ENCODE data around the gene OR10K2.
"Not testable (repeated sequence)": the region's sequence is repeated elsewhere in the genome, so short reads cannot be mapped to it uniquely, and the experiment has no call there.

Gene OR10K2, protein sequence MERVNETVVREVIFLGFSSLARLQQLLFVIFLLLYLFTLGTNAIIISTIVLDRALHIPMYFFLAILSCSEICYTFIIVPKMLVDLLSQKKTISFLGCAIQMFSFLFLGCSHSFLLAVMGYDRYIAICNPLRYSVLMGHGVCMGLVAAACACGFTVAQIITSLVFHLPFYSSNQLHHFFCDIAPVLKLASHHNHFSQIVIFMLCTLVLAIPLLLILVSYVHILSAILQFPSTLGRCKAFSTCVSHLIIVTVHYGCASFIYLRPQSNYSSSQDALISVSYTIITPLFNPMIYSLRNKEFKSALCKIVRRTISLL

DNA sequence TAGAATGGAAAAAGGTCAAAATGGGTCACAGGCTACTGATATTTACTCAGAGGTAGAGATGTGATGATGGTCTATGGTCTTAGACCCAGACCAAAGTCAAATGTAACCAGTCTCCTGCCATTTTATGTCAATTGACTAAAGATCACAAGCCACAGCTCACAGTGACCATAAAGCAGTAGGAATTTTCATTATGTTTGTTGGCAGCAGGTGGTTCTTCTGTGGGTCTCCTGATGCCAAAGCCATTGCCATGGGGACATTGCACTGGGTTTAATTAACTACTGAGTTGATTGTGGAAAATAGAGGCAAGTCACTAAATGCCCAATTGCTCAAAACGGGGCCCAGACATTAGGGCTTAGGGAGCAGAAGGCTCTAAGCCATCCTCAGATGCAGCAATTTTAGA is at the start of gene OR10K2:
TSS of gene OR10K2 (minus strand) at position 101 of the 400 bp plus-strand sequence. CDS start 5,371 bp downstream, outside the sequence.
- DNase-seq (ENCODE audit: low spot score) = no peak

- DNase-seq (ENCODE audit: low spot score) = no peak
These were observed 45.9 kb upstream of the OR10K2 start, which contains the start of gene OR10R2 for GRCh38 chr1:158471920-158472319. Gene OR10R2 (plus strand): TSS chr1:158472220. CDS start chr1:158472326, 106 bp downstream.

DNA sequence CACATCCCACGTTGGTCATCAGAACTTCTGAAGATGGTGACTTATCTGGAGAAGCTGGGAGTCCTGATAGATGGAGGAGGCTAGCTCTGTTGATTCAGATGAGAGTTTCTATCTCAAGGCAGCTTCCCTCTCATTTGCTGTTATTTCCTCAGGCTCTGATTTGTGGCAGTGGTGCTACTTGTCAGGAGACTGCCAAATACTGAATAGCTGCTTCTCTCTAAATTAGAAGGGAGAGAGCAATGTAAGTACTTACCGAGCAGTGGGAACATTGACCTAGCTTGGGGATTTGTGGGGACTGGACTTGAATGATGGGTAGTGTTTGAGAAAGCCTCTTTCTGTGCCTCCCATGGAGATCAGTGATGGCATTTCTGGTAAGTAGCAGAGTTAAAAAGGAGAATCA is 35.5 kb upstream of the OR10K2 start, which contains the start of gene OR10K1:
TSS of gene OR10K1 (plus strand) at position 301 of the 400 bp plus-strand sequence. CDS start 3,728 bp downstream, outside the sequence.
- DNase-seq (ENCODE audit: low spot score) = no peak

- no peak for DNase-seq (ENCODE audit: low spot score)
These were observed 32.2 kb upstream of the OR10K2 start for GRCh38 chr1:158458263-158458662.

- no peak for DNase-seq (ENCODE audit: low spot score)
These were observed 31.2 kb upstream of the OR10K2 start for GRCh38 chr1:158457246-158457645.

DNA sequence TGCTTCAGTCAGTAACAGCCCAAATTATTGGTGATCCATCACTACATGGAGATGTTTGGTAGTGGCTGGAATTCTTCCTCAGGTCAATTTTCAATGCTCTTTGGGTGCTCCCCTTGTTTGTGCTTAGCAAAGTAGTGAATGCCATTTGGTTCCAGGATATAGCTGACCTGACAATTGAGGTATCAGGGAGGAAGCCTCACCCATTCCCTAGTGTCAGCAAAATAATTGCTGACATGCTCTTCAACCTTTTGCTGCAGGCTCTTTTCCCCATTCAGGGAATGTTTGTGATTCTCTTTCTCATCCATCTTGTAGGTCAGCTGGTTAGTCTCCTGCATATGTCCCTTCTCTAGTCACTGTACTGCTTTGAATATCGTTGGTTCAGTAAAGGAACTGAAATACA is 28.5 kb upstream of the OR10K2 start:
- no peak for DNase-seq (ENCODE audit: low spot score)

DNA sequence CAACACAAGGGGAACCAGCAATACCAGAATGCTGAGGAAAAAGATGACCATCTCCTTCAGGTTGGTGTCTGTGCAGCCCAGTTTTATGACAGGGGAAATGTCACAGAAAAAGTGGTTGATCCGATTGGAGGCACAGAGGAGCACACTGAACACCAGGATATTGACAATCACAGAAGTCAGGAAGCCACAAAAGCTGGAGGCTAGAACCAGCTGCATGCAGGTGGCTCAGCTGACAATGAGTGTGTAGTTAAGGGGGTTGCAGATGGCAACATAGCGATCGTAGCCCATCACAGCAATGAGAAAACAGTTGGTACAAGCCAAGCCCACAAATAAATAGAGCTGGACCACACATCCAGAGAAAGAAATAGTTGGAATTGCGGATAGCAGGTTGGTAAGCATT is 19.3 kb upstream of the OR10K2 start:
- no peak for DNase-seq (ENCODE audit: low spot score)

DNA sequence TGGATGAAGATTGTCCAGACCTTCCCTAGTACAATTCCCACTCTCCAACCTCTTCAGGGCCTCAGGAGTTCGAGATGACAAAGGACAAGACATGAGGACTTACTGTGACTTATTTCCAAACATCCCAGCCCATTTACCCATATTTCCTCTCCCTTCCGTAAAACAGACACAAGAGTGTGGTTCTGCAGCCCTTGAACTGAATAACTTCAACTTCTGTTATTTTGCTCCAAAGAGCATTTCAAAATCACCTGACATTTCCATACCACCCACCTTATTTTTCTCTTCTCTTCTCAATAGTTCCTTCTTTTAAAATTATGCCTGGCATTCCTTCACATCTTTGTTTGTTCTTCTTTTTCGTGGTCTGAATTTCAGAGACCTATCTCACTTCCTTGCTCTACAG is 8.7 kb upstream of the OR10K2 start:
- DNase-seq (ENCODE audit: low spot score) = no peak

GRCh38 chr1:158430163-158430562 is 4.1 kb upstream of the OR10K2 start:
- DNase-seq (ENCODE audit: low spot score) = not testable (repeated sequence)

DNA sequence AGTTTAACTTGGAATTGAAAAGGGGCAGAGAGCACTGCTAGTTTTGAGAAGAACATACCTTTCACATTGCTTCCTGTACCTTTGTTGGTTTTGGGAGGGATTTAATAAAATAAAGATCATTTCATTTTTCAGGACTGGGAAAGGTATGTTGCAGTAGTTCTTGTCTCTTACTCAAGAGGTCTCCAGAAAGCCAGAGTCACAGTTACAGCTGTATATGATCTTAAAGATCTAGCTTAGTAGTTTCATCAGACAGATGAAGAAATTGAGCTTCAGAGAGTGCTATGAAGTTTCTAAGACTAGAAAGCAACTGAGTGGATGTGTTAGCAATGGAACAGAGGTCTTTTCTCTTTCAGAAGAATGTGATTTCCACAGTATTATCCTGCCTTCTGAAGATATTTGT is 1.0 kb downstream of the OR10K2 start:
- DNase-seq (ENCODE audit: low spot score) = no peak

DNA sequence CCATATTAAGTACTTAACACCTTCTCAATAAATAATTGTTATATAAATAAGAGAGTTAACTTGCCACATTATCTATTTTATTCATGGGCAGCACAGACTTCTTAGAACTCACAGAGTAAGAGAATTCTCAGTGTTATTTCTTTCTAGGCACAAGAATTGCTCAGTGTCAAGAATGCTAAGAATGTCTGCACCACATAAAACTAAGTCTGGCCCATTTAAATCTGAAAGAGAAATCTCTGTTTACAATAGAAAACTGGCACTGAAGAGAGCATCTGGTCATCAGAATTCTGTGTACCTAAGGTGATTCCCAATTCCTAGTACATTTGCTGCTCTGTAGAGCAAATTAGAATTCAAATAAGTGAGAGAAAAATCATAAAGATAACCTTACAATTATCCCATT is 3.8 kb downstream of the OR10K2 start:
- DNase-seq (ENCODE audit: low spot score) = no peak

DNA sequence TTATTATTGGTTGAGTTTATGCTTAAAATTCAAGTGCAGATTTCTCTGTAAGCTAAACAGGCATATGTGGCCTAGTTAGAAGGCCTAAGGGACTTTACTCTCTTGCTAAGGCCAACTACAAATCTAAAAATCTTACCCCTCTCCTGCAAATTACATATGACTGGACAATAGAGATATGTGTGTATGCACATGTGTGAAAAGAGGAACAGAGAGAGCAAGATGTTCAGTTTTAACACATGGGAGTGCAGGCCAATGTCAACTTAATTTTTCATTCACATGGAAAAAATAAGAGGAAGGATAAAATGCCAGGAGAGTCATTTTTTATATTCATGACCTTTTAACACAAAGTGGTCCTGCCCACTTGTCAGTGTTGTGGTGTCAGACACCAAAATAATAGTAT is 8.5 kb downstream of the OR10K2 start:
- no peak for DNase-seq (ENCODE audit: low spot score)

DNA sequence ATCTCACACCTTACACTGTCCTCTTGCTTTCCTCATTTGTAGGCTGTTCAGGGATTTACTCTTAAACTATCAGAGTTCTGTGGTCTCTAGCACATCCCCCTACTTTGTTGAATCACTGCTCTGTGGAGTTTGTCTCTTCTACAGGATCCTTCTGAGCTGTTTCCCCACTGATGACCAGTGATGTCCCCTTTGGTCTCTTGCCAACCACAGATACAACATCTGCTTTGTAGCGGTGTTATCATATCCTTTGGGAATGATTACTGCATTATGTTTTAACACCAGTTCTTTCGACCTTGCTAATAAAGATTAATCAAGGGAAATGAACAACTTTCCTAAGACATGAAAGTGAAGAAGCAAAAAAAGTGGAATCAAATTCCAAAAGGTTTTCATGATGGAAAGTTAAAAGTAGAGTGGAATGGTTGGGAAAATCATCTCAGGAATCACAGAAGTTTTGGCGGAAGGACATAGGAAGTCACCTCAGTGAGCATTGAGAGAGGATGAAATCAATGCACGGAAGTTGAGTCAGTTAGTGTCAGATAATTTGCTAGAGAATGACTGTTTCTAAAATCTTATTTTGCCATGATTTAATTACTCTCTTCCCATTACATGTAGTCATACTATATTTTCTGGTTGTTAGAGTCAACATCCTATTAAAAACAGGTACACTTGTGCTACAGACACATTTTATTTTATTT is 11.2 kb downstream of the OR10K2 start:
- DNase-seq (ENCODE audit: low spot score) = no peak

- DNase-seq (ENCODE audit: low spot score) = no peak
These were observed 18.9 kb downstream of the OR10K2 start for GRCh38 chr1:158407092-158407491.

- no peak for DNase-seq (ENCODE audit: low spot score)
These were observed 25.2 kb downstream of the OR10K2 start for GRCh38 chr1:158400871-158401270.

DNA sequence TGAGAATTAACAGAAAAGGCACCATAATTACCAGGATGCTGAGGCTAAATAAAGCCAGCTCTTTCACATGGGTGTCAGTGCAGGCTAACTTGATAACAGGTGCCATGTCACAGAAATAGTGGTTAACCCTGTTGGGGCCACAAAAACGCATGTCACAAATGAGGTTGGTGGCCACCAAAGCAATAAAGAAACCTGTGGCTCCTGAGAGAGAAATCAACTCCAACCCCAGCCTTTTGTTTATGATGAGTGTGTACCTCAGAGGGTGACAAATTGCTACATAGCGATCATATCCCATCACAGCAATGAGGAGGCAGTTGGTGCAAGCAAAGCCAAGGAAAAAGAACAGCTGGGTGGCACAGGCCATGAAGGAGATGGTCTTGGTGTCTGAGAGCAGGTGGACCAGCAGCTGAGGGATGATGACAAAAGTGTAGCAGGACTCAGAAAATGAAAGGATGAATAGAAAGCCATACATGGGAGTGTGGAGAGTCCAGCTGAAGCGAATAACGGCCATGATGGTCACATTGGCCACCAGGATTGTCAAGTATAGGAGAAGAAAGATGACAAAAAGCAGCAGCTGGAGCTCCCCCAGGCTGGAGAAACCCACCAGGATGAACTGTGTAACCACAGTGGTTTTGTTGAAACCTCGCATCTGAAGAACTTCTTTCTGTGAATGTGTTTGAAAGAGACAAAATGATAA is 27.1 kb downstream of the OR10K2 start, which contains the start of gene OR10T2:
TSS of gene OR10T2 (minus strand) at position 649 of the 697 bp plus-strand sequence. CDS start at position 649, 0 bp downstream.
- DNase-seq (ENCODE audit: low spot score) = no peak

- no peak for DNase-seq (ENCODE audit: low spot score)
These were observed 29.4 kb downstream of the OR10K2 start for GRCh38 chr1:158396646-158397045.

- DNase-seq (ENCODE audit: low spot score) = no peak
These were observed 32.6 kb downstream of the OR10K2 start for GRCh38 chr1:158393476-158393875.

GRCh38 chr1:158391099-158391498 is 34.9 kb downstream of the OR10K2 start:
- no peak for DNase-seq (ENCODE audit: low spot score)

GRCh38 chr1:158390331-158390730 is 35.7 kb downstream of the OR10K2 start:
- no peak for DNase-seq (ENCODE audit: low spot score)

DNA sequence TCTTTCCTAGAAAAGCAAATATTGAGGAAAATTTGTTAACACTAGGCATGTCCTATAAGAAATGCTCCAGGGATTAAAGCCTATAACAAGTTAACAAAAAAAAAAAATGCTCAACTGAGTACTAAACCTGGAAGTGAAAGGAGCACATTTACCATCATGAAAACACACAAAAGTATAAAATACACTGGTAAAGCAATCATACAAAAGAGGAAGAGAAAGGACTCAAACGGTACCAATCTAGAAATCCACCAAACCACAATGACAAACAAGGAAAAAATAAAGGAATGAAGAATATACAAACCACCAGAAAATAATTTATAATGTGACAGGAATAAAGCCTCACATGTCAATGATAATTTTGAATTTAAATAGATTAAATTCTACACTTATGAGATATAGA is 51.2 kb downstream of the OR10K2 start:
- DNase-seq (ENCODE audit: low spot score) = no peak

DNA sequence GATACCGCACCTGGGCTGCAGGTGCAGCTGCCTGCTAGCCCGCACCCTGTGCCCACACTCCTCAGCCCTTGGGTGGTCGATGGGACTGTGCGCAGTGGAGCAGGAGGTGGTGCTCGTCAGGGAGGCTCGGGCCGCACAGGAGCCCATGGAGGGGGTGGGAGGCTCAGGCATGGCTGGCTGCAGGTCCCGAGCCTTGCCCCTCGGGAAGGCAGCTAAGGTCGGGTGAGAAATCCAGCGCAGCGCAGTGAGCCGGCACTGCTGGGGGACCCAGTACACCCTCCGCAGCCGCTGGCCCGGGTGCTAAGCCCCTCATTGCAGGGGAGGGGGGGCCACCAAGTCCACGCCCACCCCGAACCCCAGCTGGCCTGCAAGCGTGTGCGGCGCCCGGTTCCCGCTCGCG is 51.9 kb downstream of the OR10K2 start:
- not testable (repeated sequence) for DNase-seq (ENCODE audit: low spot score)

Measured in AG08396 (cell line).